NCI-H748 (cell line): Measurements from ENCODE around the gene MPL.

Source experiments
- DNase-seq: peaks from one replicate; lab custom pipeline; 2025; ENCODE audit not compliant: unreplicated experiment; lab: John Stamatoyannopoulos, UW

The MPL gene

DNA sequence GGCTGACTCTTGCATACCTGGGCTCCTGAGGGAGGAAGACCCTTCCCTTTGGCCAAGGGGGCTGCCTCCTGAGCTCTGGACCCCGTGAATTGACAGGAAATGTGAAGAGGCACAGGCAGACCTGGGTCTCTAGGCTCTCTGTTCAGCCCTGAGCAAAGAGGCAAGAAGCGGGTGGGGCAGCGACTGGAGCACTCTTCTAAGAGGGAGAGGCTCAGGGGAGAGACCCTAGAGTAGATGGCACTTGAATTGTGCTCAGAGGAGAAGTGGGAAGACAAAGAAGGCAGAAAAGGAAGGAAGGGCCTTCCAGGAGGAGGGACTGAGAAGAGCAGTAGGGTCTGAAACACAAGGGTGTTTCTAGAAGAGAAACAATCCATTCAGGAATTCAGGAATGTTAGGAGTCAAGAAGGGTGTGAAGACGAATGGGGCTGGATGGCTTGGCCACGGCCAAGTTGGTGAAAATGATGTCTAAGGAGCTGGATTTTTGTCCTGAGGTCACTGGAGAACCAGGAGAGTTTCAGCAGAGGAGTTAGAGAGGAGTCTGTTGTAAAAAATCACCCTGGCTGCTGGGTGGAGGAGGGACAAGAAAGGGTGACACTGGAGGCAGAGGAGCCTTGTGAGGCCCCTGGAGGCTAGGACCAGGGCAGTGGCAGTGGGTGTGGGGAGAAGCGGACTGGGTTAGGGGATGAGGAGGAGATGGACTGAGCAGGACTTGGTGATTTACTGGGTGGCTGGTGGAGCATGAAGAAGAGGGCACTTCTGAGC, 31.5 kb upstream of the MPL start:
- DNase-seq = no peak

GRCh38 chr1:43306688-43307457, 30.7 kb upstream of the MPL start:
- no peak for DNase-seq

DNA sequence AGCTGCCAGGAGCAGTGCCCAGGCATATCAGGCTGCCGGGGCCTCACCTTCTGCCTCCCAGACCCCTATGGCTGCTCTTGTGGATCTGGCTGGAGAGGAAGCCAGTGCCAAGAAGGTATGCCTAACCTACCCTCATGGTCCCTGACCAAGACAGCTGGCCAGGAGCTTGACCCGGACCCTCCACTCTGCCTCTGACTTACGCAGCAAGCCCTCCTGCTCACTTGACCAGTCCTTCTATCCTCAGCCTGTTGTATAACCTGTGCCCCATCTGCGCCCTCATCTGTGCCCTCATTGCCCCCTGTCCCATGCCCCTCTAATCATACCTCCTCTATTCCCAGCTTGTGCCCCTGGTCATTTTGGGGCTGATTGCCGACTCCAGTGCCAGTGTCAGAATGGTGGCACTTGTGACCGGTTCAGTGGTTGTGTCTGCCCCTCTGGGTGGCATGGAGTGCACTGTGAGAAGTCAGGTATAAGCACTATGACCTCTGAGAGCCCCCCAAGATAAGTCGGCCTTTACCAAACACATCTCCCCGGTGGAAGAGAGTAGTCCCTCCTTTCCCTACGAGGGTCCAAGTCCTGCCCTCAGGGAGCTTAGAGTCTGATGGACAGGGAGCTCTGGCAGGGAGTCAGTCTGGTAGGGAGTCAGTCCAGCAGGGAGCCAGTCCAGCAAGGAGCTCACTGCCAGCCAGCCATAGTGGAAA, 30.0 kb upstream of the MPL start:
- no peak for DNase-seq

- DNase-seq = no peak
Measured at GRCh38 chr1:43308635-43309404, 28.8 kb upstream of the MPL start.

DNA sequence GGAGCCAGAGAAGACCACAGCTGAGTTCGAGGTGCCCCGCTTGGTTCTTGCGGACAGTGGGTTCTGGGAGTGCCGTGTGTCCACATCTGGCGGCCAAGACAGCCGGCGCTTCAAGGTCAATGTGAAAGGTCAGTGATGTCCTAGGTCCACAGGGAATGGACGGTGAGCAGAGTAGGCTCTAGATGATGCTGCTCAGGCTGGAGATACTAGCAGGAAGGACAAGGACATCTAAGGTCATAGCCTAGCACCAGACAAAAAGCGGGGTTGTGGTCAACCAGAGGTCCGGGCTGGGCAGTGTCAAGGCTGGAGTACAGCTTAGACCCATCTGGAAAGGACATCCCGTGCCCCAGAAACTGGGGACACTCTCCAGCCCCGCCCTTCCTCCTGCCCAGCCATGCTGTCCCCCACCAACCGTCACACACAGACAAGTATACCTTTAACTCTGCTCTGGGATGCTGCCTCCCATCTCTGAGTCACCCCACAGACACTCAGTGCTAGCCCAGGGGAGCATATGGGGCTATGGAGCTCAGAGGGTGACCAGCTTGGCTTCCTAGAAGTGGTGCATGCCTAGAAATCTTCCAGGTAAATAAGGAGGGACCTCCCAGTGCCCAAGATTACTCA, 28.1 kb upstream of the MPL start:
- no peak for DNase-seq

DNA sequence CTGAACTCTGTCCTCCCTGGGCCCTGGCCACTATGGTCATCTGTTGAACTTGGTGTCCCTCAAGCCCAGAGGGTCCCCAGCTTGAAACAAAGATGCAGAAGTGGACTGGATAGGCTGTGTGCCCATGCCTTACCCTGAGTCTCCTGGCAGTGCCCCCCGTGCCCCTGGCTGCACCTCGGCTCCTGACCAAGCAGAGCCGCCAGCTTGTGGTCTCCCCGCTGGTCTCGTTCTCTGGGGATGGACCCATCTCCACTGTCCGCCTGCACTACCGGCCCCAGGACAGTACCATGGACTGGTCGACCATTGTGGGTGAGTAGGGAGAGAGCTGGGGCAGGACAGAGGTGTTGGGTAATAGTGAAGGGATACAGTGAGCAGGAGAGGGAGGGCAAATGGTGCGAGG, 26.1 kb upstream of the MPL start:
- DNase-seq = no peak

GRCh38 chr1:43312212-43312623, 25.4 kb upstream of the MPL start:
- no peak for DNase-seq

- DNase-seq = no peak
Measured at GRCh38 chr1:43312663-43313515, 24.7 kb upstream of the MPL start.

GRCh38 chr1:43313771-43314170, 23.8 kb upstream of the MPL start:
- no peak for DNase-seq

- no peak for DNase-seq
Measured at GRCh38 chr1:43314233-43314632, 23.4 kb upstream of the MPL start.

- DNase-seq = no peak
Measured at GRCh38 chr1:43315481-43315880, 22.1 kb upstream of the MPL start.

DNA sequence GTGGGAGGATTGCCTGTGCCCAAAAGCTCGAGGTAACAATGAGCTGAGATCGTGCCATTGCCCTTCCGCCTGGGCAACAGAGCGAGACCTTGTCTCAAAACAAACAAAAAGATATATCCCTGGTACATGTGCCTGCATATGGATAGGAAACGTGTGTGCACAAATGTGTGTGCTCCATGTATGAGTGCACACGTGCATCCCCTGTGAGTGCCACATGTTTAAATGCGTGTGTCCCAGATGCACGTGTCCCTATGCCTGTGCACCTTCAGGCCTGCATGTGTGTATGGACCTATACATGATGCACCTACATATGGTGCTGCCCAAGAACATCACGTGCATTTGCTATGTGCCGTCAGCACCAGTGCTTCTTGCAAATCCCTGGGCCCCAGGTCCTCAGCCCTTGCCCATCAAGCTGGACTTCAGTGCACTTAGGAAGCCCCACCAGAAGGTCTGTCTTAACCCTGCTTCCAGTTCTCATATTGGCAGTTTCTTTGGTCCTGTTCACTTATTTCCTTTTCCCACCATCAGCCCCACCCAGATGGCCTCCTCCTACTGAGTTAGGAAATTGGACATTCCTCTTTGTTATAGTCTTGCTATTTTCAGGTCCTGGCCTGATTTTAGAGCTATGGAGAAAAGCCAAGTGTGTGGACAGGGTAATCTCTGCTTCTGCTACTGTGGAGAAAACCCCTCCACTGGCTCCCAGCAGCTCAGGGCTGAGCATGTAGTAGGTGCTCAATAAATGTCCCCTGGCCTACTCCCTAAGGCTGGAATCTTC, 21.5 kb upstream of the MPL start:
- DNase-seq = no peak

DNA sequence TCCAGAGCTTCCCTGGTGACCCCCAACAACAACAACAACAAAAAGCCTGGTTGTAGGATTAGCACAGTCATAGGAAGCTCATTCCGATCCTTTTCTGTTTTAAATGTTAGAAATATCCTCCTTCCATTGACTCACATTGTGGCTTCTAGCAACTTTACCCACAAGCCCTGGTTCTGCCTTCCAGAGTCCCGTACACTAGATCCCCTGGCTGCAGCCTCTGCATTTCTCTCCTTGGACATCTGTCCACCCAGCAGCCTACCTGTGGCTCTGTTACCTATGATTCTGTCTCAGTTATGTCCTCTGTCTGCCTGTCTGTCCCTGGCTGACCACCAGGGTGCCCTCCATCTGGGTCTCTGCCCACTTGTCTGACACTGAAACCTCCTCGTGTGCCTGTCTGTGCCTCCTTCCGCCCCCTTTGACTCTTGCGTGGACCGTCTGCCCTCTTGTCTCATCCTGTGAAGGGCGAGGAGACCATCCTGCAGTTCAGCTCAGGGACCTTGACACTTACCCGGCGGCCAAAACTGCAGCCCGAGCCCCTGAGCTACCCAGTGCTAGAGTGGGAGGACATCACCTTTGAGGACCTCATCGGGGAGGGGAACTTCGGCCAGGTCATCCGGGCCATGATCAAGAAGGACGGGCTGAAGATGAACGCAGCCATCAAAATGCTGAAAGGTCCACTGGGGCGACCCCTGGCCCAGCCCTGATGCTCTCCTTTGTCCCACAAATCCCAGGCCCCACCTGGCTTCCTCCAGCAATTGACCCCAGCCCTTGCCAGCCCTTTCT, 20.7 kb upstream of the MPL start:
- DNase-seq = no peak

DNA sequence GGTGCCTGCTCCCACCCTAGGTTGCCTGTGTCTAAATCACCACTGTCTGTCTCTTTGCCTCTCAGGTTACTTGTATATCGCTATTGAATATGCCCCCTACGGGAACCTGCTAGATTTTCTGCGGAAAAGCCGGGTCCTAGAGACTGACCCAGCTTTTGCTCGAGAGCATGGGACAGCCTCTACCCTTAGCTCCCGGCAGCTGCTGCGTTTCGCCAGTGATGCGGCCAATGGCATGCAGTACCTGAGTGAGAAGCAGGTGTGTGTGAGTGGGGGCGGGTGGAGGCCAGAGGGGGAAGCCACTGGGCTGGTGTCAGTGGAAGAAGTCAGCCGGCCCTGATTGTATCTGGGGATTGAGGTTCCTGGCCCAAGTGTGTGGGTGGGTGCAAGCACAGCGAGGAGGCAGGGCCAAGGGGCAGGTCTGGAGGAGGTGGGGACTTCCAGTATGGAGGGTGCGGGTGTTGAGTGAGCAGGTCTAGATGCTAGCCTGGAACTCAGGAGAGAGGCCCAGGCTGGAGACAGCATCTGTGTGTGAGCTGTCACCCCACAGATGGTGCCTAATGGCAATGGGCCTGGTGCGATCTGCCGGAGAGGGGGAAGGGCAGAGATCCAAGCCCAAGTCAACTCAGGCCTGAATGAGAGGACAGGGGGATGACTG, 19.7 kb upstream of the MPL start:
- DNase-seq = no peak

GRCh38 chr1:43318831-43319230, 18.8 kb upstream of the MPL start:
- no peak for DNase-seq

DNA sequence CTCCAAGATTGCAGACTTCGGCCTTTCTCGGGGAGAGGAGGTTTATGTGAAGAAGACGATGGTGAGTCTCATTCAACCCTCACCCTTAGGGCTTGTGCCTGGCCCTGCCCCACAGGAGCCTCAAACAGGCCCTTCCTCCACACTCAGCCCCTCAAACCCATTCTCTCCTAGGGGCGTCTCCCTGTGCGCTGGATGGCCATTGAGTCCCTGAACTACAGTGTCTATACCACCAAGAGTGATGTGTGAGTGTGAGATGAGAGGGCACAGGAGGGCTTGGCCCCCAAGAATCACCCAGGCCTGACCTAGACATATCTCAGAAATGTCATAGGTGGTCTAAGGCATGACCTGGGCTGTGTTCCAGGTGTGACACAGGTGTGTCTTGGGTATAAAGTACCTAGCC, 18.3 kb upstream of the MPL start:
- no peak for DNase-seq

DNA sequence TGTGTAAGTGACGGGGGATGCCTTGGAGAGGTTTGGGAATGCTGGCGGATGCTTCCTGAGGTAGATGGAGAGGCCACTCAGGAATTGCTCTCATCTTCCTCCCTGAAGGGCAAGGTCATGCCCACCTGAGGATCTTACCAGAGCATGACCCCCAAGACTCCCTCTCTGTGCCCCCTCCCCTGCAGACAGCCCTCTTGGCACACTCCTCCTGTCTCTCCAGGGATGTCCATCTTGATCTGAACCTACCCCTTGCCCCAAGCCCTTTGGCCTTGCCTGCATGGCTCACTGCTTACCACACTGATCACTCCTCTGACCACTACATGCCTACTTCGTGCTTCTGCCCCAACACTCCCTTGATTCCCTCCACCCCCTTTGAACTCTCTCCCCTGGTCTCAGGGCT, 17.9 kb upstream of the MPL start:
- DNase-seq = no peak
